Hematopoietic multipotent progenitor cell treated with erythropoietin and hydrocortisone succinate and interleukin-3 and kit ligand, for 4 days (in vitro differentiated cells): ENCODE measurements around the gene PRTN3.
"Not testable (repeated sequence)": the region's sequence is repeated elsewhere in the genome, so short reads cannot be mapped to it uniquely, and the experiment has no call there.

ENCODE experiments used
- DNase-seq: peaks from one replicate; pipeline ENCODE4 v3.0.0-alpha.2; 2015

Gene PRTN3

GRCh38 chr19:816500-816857 is 24.3 kb upstream of the PRTN3 start:
- DNase-seq = no peak

DNA sequence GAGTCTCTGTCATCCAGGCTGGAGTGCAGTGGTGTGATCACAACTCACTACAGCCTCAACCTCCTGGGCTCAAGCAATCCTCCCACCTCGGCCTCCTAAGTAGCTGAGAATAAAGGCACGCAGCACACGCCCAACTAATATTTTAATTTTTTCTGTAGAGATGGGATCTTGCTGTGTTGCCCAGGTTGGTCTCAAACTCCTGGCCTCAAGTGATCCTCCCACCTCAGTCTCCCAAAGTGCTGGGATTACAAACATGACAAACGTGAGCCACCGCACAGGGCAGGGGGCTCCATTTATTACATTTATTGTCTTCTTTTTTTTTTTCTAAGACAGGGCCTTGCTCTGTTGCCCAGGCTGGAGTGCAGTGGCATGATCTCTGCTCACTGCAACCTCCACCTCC is 20.6 kb upstream of the PRTN3 start:
- DNase-seq = not testable (repeated sequence)

- DNase-seq = no peak
These were observed 19.5 kb upstream of the PRTN3 start for GRCh38 chr19:821231-821824.

DNA sequence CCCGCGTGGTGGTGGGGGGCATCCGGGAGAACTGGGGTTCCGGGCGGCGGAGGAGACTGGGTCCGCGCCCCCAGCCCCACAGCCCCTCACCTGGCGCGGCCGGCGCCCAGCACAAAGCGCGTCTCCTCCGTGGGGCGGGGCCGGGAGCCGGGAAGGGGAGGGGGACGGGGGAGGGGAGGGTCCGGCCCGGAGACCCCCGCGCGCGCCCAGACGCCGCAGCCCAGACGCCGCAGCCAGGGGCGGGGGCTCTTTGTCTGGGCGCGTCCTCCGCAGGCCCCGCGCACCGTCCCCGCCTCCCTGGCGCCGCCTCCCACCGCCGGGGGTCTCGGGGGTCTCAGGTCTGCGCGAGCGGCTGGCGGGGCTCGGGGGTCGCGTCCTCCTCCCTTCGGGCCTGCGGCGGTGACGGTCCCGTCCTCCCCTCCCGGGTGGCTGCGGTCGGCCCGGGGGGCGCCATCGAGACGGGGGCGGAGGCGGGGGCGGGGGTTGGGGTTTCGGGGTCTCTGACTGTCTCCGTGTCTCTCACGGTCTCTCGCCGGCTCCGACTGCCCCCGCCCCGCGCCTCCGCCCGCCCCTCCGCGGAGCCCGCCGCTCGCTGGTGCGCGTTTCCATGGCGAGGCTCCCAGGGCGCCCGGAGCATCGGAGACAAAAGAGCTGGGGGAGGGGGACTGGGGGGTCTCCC is 18.8 kb upstream of the PRTN3 start, which contains the start of gene PLPPR3:
Gene PLPPR3, minus strand, starts transcription at position 131 of the 679 bp plus-strand sequence. CDS start 396 bp downstream, outside the sequence.
- no peak for DNase-seq

GRCh38 chr19:823565-824121 is 17.2 kb upstream of the PRTN3 start:
- DNase-seq = no peak

- no peak for DNase-seq
These were observed 15.9 kb upstream of the PRTN3 start for GRCh38 chr19:824885-825284.

GRCh38 chr19:825897-826644 is 14.7 kb upstream of the PRTN3 start:
- no peak for DNase-seq

- DNase-seq = no peak
These were observed 13.5 kb upstream of the PRTN3 start for GRCh38 chr19:827314-827709.

GRCh38 chr19:827710-828321 is 13.0 kb upstream of the PRTN3 start, which contains the start of gene AZU1:
TSS of gene AZU1 (plus strand) at chr19:827837. CDS start at chr19:827847, 10 bp downstream.
- DNase-seq = peak; percentile 79

DNA sequence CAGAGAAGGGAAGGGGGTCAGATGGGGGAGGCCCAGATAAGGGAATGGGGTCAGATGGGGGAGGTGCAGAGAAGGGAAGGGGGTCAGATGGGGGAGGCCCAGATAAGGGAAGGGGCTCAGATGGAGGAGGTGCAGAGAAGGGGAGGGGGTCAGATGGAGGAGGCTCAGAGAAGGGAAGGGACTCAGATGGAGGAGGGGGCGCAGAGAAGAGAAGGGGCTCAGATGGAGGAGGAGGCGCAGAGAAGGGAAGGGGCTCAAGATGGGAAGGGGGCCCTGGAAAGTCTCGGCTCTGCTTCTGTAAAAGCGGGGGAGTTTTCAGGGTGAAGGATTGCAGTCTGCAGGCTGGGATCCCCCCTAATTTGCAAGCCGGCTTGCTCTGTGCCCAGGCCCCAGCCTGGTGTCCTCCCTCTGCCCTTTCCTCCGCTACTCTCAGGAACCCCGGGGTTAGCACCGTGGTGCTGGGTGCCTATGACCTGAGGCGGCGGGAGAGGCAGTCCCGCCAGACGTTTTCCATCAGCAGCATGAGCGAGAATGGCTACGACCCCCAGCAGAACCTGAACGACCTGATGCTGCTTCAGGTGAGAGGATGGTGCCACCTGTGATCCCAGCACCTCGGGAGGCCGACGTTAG is 11.6 kb upstream of the PRTN3 start:
- no peak for DNase-seq

DNA sequence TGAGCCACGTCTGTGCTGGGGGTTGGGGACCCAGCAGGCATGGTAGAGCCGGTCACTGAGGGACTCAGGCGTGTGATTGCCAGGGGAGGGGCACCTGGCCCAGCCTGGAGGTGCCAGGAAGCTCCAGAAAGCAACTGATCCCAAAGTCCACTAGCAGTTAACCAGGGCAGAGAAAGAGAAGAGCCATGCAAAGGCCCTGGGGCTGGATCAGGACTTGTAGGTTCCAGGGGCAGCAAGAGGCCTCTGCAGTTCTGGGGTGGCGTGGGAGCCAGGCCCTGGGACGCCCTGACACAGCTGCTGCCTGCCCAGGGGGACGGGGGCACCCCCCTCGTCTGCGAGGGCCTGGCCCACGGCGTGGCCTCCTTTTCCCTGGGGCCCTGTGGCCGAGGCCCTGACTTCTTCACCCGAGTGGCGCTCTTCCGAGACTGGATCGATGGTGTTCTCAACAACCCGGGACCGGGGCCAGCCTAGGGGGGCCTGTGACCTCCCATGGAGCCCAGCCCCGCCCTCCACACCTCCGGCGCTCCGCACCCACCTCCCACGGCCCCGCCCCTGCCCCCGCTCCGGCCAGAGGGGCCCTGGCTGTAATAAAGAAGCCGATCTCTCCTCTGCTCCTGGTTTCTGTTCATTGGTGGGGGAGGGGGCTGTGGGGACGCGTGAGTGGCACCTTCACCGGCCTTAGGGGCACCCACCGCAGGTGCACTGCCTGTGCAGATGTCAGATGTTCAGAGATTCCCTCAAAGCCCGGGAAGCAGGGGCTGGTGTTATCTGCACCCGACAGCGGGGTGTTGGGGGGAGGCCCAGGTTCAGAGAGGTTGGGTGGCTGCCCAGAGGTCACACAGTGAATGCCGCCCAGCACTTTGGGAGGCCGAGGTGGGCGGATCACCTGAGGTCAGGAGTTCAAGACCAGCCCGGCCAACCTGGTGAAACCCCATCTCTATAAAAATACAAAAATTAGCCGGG is 9.1 kb upstream of the PRTN3 start:
- no peak for DNase-seq

GRCh38 chr19:834216-834615 is 6.6 kb upstream of the PRTN3 start:
- DNase-seq = no peak

- DNase-seq = no peak
These were observed 5.5 kb upstream of the PRTN3 start for GRCh38 chr19:835210-835810.

DNA sequence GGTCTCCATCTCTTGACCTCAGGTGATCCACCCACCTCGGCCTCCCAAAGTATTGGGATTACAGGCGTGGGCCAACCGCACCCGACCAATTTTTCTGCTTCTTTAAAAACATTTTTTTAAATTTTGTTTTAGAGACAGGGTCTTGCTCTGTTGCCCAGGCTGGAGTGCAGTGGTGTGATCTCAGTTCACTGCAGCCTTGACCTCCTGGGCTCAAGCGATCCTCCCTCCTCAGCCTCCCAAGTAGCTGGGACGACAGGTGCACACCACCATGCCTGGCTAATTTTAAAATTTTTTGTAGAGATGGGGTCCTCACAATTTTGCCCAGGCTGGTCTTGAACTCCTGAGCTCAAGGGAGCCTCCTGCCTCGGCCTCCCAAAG is 2.0 kb downstream of the PRTN3 start:
- not testable (repeated sequence) for DNase-seq

DNA sequence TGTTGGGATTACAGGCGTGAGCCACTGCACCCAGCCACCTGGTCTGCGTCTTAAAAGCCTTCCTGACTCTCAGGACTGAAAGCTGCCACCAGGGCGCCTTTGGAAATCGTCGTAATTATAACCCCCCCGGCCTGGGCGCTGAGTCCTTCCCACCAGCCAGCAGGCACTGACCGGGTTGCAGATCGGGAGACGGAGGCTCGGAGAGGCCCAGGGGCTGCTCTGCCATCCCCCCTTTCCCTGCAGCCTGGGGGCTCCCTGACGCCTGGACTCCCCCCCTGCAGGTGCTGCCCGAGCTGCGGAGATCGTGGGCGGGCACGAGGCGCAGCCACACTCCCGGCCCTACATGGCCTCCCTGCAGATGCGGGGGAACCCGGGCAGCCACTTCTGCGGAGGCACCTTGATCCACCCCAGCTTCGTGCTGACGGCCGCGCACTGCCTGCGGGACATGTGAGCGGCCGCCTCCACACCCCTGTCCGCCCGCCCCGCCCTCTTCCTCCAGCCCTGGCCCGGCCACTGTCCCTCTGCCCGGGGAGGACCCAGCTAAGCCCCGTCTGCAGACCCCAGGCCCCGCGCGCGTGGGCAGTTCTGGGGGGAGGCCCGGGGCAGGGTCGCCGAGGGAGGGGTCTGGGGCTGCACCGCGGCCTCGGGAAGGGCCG is 2.5 kb downstream of the PRTN3 start:
- no peak for DNase-seq

DNA sequence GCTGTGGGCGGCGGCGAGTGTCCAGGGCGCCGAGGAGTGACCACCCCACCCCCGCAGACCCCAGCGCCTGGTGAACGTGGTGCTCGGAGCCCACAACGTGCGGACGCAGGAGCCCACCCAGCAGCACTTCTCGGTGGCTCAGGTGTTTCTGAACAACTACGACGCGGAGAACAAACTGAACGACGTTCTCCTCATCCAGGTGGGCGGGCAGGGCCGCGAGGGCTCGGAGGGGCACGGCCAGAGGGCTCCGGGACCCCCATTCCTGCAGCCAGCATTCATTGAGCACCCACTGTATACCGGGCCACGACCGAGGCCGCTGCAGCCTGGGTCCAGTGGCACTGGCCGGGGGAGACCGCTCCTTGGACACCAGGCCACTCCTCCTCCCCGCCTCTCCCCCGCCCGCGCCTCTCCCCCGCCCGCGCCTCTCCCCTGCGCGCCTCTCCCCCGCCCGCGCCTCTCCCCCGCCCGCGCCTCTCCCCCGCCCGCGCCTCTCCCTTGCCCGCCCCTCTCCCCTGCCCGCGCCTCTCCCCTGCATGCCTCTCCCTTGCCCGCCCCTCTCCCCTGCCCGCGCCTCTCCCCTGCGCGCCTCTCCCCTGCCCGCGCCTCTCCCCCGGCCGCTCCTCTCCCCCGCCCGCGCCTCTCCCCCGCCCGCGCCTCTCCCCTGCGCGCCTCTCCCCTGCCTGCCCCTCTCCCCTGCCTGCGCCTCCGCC is 3.2 kb downstream of the PRTN3 start:
- DNase-seq = no peak

DNA sequence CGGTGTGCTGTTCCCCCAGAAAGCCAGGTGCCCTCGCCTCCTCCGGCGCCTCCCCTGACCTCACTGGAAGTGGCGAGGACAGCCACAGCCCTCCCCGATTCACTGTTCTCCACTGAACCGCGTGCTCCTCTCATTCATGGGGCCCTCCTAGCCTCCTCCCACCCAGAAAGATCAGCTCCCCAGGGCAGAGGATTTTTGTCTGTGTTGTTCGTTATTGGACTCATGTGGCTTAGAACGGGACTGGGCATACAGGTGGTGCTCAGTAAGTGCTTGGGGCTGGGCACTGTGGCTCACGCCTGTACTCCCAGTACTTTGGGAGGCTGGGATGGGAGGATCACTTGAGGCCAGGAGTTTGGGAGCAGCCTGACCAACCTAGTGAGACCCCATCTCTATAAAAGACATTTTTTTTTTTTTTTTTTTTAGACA is 3.8 kb downstream of the PRTN3 start:
- peak; percentile 43 for DNase-seq

DNA sequence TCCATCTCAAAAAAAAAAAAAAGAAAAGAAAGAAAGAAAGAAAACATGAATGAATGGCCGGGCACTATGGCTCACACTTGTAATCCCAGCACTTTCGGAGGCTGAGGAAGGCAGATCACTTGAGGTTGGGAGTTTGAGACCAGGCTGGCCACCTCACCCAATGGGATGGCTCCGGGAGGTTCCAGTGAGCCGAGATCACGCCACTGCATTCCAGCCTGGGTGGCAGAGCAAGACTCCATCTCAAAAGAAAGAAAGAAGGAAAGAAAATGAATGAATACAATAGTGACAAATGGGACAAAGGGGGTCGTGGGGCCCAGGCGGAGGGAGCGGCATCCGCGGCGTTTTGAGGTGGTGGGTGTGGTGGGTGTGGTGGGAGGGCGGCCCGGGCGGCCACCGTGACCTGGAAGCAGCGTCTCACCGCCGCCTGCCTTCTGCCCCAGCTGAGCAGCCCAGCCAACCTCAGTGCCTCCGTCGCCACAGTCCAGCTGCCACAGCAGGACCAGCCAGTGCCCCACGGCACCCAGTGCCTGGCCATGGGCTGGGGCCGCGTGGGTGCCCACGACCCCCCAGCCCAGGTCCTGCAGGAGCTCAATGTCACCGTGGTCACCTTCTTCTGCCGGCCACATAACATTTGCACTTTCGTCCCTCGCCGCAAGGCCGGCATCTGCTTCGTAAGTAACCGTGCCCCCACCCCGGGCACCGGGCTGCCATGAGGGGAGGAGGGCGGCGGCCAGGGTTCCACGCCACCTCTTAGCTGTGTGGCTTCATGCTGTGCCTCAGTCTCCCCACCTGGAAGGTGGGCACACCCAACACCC is 5.1 kb downstream of the PRTN3 start:
- no peak for DNase-seq

- no peak for DNase-seq
These were observed 7.7 kb downstream of the PRTN3 start for GRCh38 chr19:848386-848921.
